ENCODE results near the gene ISLR2.

Gene ISLR2

DNA sequence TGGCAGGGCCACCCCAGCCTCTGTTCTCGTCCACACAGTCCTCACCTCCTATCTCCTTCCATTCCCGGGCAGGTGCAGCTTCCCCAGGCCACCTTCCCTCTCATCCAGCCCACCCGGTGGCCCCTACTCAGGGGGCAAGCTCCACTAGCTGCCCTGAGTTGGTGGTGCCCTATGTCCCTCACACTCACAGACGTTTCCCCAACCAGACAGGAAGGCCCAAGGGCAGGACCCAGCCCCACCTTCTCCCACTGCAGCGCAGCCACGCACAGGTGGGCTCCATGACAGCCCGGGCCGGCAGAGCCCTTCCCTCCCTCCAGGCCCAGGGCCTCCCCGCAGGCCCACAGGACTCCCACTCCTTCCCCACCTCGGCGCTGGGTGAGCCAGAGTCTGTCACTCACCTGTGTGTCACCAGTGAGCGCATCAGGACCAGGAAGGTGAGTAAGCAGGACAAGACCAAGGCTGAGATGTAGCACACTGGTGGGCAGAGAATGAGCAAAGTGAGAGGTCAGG, 54.3 kb downstream of the ISLR2 start (continued):
- no peak for TF ChIP-seq REPIN1 (tag by site-specific recombination; IDR thresholded peaks at IDR 0.05; ENCODE audit: low read depth)

- Histone ChIP-seq H3K9me3 (ENCODE audit: control insufficient read depth, insufficient read depth, low read depth, low read length) (no peaks in the 10 kb centered on the region), H3K4me1 (ENCODE audit: control insufficient read depth, insufficient read depth, low read length) (no peaks in the 10 kb centered on the region), H3K36me3 (ENCODE audit: control insufficient read depth in 2 of 2, insufficient read depth in 1 of 2, low read length in 2 of 2) (peaks cover 0 to 3% of the 10 kb centered on the region in 2 experiments; a peak in 1 of 3 replicates), H3K27ac (ENCODE audit: extremely low read depth, low read depth, low read length) (no peak overlapping the region), H3K4me3 (ENCODE audit: low read depth, low read length) (no peak overlapping the region)
- no peak for TF ChIP-seq ZNF530 (tag by site-specific recombination; IDR thresholded peaks at IDR 0.05; ENCODE audit: low read depth)
- TF ChIP-seq ZNF571 (tag by site-specific recombination; IDR thresholded peaks at IDR 0.05), result no peak
- TF ChIP-seq ZXDB (tag by site-specific recombination; IDR thresholded peaks at IDR 0.05), result no peak
- no peak for TF ChIP-seq ZSCAN30 (tag by site-specific recombination; IDR thresholded peaks at IDR 0.05)
- TF ChIP-seq ZNF830 (tag by site-specific recombination; IDR thresholded peaks at IDR 0.05; ENCODE audit: low read depth), result no peak
- TF ChIP-seq ZNF600 (tag by site-specific recombination; IDR thresholded peaks at IDR 0.05), result no peak
- TF ChIP-seq PRDM6 (tag by site-specific recombination; IDR thresholded peaks at IDR 0.05), result no peak
- TF ChIP-seq ZNF514 (tag by site-specific recombination; IDR thresholded peaks at IDR 0.05), result no peak
- TF ChIP-seq SALL2 (tag by site-specific recombination; IDR thresholded peaks at IDR 0.05; ENCODE audit: borderline replicate concordance), result no peak
- ChIA-PET POLR2A (interaction anchor here (3.1 kb wide), 1 partner anchor 10 kb away, joined by 12 read pairs; no protein-coding TSS in a partner anchor), CTCF (interaction anchor here (1.1 kb wide), 1 partner anchor 122 kb away, joined by 3 read pairs; no protein-coding TSS in a partner anchor)
Observed at GRCh38 chr15:74185710-74186348, 55.4 kb downstream of the ISLR2 start.

Measured in HEK293 (cell line).